ENCODE results near the gene IFITM5.
"Not testable (repeated sequence)": the region's sequence is repeated elsewhere in the genome, so short reads cannot be mapped to it uniquely, and the experiment has no call there.

DNA sequence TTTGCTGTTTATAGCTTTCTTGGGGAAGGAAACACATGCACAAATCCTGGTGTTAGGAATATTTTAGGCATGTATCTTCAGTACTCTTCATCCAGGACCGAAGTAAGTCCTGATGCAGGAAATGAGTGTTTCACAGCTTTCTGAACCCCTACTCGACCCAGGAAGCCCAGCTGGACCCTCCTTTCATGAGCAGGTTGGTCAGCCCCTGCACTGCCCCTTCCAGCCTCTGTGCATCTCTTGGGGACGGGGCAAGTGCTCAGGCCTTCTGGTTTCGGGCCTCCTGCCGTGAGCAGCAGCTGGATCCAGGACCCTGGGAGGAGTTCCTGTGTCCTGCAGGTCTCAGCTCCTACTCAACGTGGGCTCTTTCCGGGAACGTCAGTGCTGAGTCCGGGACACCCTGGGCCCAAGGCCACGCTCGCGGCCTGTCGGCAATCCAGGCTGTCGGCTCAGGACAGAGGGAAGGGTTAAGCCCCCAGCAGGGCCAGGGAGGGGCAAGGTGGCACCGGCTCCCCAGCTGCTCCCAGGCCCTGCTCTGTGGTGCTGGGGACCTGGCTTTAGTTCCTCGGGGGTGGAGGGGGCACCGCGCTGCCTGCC lies 10.8 kb upstream of the IFITM5 start:
- TF ChIP-seq POLR2A (IDR thresholded peaks at IDR 0.05): not testable (repeated sequence)
- TF ChIP-seq CTCF (IDR thresholded peaks at IDR 0.05 in 8 of 11, conservative IDR thresholded peaks at IDR 0.05 in 3 of 11) (peak in 1 of 11 experiments; percentile 6), POLR2AphosphoS5 (IDR thresholded peaks at IDR 0.05) (peak; percentile 74 to 82 (median 78))

Data from spleen (tissue), 7 donors.